ENCODE measurements around the gene TLR5.

The TLR5 gene

DNA sequence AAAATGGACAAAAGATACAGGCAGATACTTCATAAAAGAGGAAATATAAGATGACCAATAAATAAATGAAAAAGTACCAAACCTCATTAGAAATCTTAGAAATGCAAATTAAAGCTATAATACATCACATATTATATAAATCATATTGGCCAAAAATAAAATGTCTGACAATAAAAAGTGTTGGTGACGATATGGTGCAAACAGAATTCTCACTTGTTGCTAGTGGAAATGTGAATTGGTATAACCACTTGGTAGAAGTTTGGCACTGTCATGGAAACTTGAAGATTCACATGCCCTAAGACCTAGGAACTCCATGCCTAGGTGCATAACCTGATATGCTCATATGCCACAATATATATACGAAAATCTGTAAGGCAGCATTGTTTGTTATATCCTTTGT is 4.4 kb upstream of the TLR5 start:
- TF ChIP-seq, protein P1, sequence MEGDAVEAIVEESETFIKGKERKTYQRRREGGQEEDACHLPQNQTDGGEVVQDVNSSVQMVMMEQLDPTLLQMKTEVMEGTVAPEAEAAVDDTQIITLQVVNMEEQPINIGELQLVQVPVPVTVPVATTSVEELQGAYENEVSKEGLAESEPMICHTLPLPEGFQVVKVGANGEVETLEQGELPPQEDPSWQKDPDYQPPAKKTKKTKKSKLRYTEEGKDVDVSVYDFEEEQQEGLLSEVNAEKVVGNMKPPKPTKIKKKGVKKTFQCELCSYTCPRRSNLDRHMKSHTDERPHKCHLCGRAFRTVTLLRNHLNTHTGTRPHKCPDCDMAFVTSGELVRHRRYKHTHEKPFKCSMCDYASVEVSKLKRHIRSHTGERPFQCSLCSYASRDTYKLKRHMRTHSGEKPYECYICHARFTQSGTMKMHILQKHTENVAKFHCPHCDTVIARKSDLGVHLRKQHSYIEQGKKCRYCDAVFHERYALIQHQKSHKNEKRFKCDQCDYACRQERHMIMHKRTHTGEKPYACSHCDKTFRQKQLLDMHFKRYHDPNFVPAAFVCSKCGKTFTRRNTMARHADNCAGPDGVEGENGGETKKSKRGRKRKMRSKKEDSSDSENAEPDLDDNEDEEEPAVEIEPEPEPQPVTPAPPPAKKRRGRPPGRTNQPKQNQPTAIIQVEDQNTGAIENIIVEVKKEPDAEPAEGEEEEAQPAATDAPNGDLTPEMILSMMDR (IDR thresholded peaks at IDR 0.05; ENCODE audit: low read depth, low read length, missing control alignments) = no peak
- no peak for DNase-seq (ENCODE audit: low read depth)
- no peak overlapping the region for H3K4me3 ChIP-seq (ENCODE audit: low read depth, low read length)

DNA sequence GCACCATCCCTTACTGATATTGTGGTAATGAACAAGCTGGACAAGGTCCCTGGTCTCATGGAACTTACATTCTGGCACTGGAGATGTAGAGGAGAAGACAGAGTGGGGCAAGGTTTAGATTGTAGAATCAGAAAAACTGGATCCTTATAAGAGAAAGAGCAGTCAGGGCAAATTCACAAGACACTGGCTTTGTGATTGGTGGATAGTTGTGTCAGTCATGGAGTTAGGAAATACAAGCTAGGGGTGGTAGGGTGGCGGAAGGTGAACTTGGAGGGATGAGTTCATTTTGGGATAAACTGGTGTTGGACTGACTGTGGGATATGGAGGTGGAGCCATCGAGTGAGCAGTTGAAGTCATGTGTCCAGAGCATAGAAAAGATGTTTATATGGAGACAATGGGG is 3.7 kb upstream of the TLR5 start:
- H3K4me3 ChIP-seq (ENCODE audit: low read depth, low read length) = no peak overlapping the region
- no peak for DNase-seq (ENCODE audit: low read depth)
- TF ChIP-seq, protein P1 (IDR thresholded peaks at IDR 0.05; ENCODE audit: low read depth, low read length, missing control alignments) = no peak

DNA sequence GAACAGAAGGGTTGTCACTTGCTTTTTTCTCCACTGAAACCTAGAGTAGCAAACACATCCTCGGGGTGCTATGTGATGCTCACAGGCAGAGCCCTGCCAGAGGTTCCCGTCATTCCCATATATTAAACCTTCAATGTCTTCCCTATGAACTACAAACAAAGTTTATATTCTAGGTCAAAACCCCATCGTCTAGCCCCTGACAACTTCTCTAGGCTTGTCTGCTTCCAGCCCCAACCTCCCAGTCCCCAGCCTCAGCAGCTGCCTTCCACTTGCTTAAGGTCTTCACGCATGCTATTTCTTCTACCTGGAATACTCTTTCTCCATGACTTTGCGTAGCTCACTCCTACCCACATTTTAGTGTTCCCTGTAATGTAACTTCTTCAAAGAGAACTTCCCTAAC is 1.9 kb upstream of the TLR5 start:
- DNase-seq (ENCODE audit: low read depth) = no peak
- TF ChIP-seq, protein P1 (IDR thresholded peaks at IDR 0.05; ENCODE audit: low read depth, low read length, missing control alignments) = no peak
- H3K4me3 ChIP-seq (ENCODE audit: low read depth, low read length) = no peak overlapping the region

DNA sequence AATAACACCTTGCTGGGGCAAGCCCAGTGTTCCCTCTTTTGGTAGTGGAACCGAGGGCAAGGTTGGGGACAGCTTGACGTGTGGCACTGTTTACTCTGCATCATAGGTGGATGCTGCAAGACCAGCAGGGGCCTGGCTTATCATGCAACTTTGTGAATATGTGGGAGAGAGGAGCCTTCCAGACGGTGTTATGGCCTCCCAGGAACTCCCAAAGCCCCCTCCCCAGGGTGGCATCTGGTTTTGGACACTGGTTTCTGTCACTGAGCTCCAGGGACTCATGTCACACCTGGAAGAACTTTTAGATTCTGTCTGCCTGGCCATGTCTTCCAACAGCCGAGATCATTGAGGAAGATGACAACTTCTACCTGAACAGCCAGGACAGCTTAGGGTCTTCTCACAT is 1.4 kb upstream of the TLR5 start:
- no peak for DNase-seq (ENCODE audit: low read depth)
- H3K4me3 ChIP-seq (ENCODE audit: low read depth, low read length) = no peak overlapping the region
- TF ChIP-seq, protein P1 (IDR thresholded peaks at IDR 0.05; ENCODE audit: low read depth, low read length, missing control alignments) = no peak

DNA sequence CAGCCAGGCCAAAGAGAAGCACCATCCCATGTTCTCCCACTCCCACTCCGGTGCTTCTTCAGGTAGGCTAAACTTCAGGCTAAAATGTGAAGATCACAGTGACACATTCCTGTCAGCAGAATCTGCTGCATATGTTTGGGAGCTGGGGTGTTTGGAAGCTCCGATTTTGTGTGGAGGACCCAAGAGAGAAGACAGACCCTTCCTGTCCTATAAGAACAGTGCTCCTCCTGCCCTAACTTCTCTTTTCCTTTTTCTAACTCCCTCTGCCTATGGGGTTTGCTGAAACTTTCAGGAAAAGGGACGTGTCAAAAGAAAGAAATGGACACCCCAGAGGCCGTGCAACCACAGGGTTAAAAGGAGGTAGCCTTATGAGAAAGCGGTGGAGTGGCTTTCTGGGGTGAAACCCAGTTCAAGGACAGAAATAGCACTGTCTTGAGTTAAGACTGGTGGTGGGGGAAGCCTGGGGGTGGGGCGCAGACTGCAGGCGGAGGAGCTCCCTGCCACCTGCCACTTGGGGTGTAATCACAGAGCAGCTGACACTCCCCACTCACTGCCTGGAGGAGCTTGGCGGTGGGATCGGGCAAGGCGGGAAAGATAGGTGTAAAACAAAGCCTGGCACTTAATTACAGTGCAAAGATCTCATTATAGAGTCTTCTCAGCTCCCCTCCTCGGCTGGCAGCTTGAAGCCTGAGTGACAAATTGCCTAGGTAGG is 645 bp upstream of the TLR5 start:
- TF ChIP-seq, protein P1 (IDR thresholded peaks at IDR 0.05; ENCODE audit: low read depth, low read length, missing control alignments) = no peak
- peak; percentile 18 for DNase-seq (ENCODE audit: low read depth)
- peak overlapping the region; percentile 43; the same call in 1 of the 2 replicates for H3K4me3 ChIP-seq (ENCODE audit: low read depth, low read length)

DNA sequence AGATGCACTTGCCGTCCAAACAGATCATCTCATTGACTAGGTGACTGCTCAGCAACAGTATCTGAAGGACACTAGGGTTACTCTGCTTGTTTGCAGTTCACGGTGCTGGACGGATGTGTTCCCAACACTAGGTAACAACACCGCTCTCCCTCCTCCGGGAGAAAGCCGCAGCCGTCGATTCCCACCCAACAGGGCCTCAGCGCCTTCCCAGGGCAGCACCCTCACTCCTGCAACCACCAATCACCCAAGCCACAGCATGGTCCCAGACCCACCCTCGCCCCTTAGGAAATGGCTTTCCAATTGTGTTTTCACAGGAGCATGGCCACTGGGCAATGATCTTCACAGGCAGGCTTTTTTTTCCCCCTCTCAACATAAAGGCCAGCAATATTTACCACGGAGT is 779 bp downstream of the TLR5 start:
- TF ChIP-seq, protein P1 (IDR thresholded peaks at IDR 0.05; ENCODE audit: low read depth, low read length, missing control alignments) = no peak
- no peak for DNase-seq (ENCODE audit: low read depth)
- no peak overlapping the region for H3K4me3 ChIP-seq (ENCODE audit: low read depth, low read length)
